ENCODE measurements around the gene PANX2. TPM values are rescaled to one million over a fixed set of nuclear protein-coding genes. Genes with fewer than 3 reads are reported as not detected.

PANX2 gene
- total and polyA plus RNA-seq, 2 of the 13 experiments (the other 11 are each of a cell fraction or from before 2014, with no cell fraction given) = 0.15 to 1.1 TPM

DNA sequence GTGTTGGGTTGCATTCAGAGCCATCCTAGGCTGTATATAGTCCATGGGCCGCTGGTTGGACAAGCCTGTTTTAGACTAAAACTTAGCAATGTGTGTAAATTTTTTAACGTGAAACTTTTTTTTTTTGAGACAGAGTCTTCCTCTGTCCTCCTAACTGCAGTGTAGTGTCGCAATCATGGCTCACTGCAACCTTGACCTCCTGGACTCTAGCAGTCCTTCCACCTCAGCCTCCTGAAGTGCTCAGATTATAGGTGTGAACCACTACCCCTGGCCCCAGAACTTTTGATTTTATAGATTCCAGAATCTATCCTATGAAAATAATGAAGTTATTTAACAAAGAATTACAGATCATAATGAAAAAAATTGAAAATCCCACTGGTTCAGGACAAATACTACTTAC, 29.9 kb upstream of the PANX2 start (continued):
- peak; percentile 52; the same call in 1 of the 2 replicates for TF ChIP-seq THAP11 (CRISPR knock-in tag; IDR thresholded peaks at IDR 0.05)
- TF ChIP-seq ZNF264 (CRISPR knock-in tag; IDR thresholded peaks at IDR 0.05) = 0 out of 2 replicates have a peak, but pooled peaks have one; percentile 45
- TF ChIP-seq BRCA1 (CRISPR knock-in tag; IDR thresholded peaks at IDR 0.05) = no peak
- TF ChIP-seq, protein P1, sequence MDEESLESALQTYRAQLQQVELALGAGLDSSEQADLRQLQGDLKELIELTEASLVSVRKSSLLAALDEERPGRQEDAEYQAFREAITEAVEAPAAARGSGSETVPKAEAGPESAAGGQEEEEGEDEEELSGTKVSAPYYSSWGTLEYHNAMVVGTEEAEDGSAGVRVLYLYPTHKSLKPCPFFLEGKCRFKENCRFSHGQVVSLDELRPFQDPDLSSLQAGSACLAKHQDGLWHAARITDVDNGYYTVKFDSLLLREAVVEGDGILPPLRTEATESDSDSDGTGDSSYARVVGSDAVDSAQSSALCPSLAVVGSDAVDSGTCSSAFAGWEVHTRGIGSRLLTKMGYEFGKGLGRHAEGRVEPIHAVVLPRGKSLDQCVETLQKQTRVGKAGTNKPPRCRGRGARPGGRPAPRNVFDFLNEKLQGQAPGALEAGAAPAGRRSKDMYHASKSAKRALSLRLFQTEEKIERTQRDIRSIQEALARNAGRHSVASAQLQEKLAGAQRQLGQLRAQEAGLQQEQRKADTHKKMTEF (CRISPR knock-in tag; IDR thresholded peaks at IDR 0.05) = peak; percentile 32; the same call in 1 of the 2 replicates
- TF ChIP-seq NFKBIZ (CRISPR knock-in tag; IDR thresholded peaks at IDR 0.05) = no peak
- TF ChIP-seq ZNF678 (CRISPR knock-in tag; IDR thresholded peaks at IDR 0.05) = no peak
- TF ChIP-seq FOXP4 (CRISPR knock-in tag; IDR thresholded peaks at IDR 0.05) = peak; percentile 61
- TF ChIP-seq, protein P2, sequence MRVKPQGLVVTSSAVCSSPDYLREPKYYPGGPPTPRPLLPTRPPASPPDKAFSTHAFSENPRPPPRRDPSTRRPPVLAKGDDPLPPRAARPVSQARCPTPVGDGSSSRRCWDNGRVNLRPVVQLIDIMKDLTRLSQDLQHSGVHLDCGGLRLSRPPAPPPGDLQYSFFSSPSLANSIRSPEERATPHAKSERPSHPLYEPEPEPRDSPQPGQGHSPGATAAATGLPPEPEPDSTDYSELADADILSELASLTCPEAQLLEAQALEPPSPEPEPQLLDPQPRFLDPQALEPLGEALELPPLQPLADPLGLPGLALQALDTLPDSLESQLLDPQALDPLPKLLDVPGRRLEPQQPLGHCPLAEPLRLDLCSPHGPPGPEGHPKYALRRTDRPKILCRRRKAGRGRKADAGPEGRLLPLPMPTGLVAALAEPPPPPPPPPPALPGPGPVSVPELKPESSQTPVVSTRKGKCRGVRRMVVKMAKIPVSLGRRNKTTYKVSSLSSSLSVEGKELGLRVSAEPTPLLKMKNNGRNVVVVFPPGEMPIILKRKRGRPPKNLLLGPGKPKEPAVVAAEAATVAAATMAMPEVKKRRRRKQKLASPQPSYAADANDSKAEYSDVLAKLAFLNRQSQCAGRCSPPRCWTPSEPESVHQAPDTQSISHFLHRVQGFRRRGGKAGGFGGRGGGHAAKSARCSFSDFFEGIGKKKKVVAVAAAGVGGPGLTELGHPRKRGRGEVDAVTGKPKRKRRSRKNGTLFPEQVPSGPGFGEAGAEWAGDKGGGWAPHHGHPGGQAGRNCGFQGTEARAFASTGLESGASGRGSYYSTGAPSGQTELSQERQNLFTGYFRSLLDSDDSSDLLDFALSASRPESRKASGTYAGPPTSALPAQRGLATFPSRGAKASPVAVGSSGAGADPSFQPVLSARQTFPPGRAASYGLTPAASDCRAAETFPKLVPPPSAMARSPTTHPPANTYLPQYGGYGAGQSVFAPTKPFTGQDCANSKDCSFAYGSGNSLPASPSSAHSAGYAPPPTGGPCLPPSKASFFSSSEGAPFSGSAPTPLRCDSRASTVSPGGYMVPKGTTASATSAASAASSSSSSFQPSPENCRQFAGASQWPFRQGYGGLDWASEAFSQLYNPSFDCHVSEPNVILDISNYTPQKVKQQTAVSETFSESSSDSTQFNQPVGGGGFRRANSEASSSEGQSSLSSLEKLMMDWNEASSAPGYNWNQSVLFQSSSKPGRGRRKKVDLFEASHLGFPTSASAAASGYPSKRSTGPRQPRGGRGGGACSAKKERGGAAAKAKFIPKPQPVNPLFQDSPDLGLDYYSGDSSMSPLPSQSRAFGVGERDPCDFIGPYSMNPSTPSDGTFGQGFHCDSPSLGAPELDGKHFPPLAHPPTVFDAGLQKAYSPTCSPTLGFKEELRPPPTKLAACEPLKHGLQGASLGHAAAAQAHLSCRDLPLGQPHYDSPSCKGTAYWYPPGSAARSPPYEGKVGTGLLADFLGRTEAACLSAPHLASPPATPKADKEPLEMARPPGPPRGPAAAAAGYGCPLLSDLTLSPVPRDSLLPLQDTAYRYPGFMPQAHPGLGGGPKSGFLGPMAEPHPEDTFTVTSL (CRISPR knock-in tag; IDR thresholded peaks at IDR 0.05; ENCODE audit: borderline replicate concordance) = peak; percentile 35; the same call in 1 of the 2 replicates
- TF ChIP-seq NR2F6 (IDR thresholded peaks at IDR 0.05) = peak; percentile 84
- TF ChIP-seq NR2F6 (CRISPR knock-in tag; IDR thresholded peaks at IDR 0.05) = peak; percentile 92
- TF ChIP-seq ZNF232 (CRISPR knock-in tag; IDR thresholded peaks at IDR 0.05; ENCODE audit: borderline replicate concordance) = 0 out of 2 replicates have a peak, but pooled peaks have one; percentile 62
- 0 out of 2 replicates have a peak, but pooled peaks have one; percentile 30 for TF ChIP-seq HOXD1 (CRISPR knock-in tag; IDR thresholded peaks at IDR 0.05)
- TF ChIP-seq MED1 (CRISPR knock-in tag; IDR thresholded peaks at IDR 0.05) = peak; percentile 65
- TF ChIP-seq, protein P3, sequence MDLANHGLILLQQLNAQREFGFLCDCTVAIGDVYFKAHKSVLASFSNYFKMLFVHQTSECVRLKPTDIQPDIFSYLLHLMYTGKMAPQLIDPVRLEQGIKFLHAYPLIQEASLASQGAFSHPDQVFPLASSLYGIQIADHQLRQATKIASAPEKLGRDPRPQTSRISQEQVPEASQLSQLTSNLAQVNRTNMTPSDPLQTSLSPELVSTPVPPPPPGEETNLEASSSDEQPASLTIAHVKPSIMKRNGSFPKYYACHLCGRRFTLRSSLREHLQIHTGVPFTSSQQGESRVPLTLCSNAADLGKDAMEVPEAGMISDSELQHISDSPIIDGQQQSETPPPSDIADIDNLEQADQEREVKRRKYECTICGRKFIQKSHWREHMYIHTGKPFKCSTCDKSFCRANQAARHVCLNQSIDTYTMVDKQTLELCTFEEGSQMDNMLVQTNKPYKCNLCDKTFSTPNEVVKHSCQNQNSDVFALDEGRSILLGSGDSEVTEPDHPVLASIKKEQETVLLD (CRISPR knock-in tag; IDR thresholded peaks at IDR 0.05; ENCODE audit: low read depth) = no peak
- peak in 1 of 2 experiments; percentile 70; a peak in 2 of 4 replicates for TF ChIP-seq EP300 (IDR thresholded peaks at IDR 0.05; ENCODE audit: low read depth in 2 of 2, low read length in 2 of 2)
- no peak for TF ChIP-seq EP300 (CRISPR knock-in tag; IDR thresholded peaks at IDR 0.05; ENCODE audit: borderline replicate concordance)
- peak; percentile 79 for TF ChIP-seq HHEX (CRISPR knock-in tag; IDR thresholded peaks at IDR 0.05)
- no peak for TF ChIP-seq BRD4 (CRISPR knock-in tag; IDR thresholded peaks at IDR 0.05)
- TF ChIP-seq KLF16 (CRISPR knock-in tag; IDR thresholded peaks at IDR 0.05) = 0 out of 4 replicates have a peak, but pooled peaks of 1 of the 2 experiments have one; percentile 57
- 0 out of 2 replicates have a peak, but pooled peaks have one; percentile 33 for TF ChIP-seq ZBTB43 (CRISPR knock-in tag; conservative IDR thresholded peaks at IDR 0.05)

Data from HepG2 (cell line).